ENCODE results near the gene KCNC4. TPM values are rescaled to one million over a fixed set of nuclear protein-coding genes. Genes with fewer than 3 reads are reported as not detected.

The KCNC4 gene
- total RNA-seq, 4 donors from 2014 or later = 4.4 to 12.0 (median 6.7) TPM

- ATAC-seq (ENCODE audit: low FRiP score) (no peak), DNase-seq (ENCODE audit: low spot score) (no peak)
- TF ChIP-seq CTCF (IDR thresholded peaks at IDR 0.05) = no peak
Measured at GRCh38 chr1:110237386-110238152, 27.5 kb downstream of the KCNC4 start.

GRCh38 chr1:110239441-110240430 lies 29.6 kb downstream of the KCNC4 start:
- ATAC-seq (ENCODE audit: low FRiP score) = no peak
- TF ChIP-seq CTCF (IDR thresholded peaks at IDR 0.05) = no peak
- no peak for DNase-seq (ENCODE audit: low spot score)

- ATAC-seq (ENCODE audit: low FRiP score) = no peak
- DNase-seq (ENCODE audit: low spot score) = no peak
- no peak for TF ChIP-seq CTCF (IDR thresholded peaks at IDR 0.05)
Measured at GRCh38 chr1:110240476-110241210, 30.5 kb downstream of the KCNC4 start.

GRCh38 chr1:110241516-110241915 lies 31.4 kb downstream of the KCNC4 start:
- no peak for TF ChIP-seq CTCF (IDR thresholded peaks at IDR 0.05)
- no peak for ATAC-seq (ENCODE audit: low FRiP score)
- no peak for DNase-seq (ENCODE audit: low spot score)

GRCh38 chr1:110242062-110242461 lies 31.9 kb downstream of the KCNC4 start:
- DNase-seq (ENCODE audit: low spot score) (no peak), ATAC-seq (ENCODE audit: low FRiP score) (no peak)
- no peak for TF ChIP-seq CTCF (IDR thresholded peaks at IDR 0.05)

GRCh38 chr1:110242731-110243130 lies 32.6 kb downstream of the KCNC4 start:
- TF ChIP-seq CTCF (IDR thresholded peaks at IDR 0.05) = no peak
- no peak for ATAC-seq (ENCODE audit: low FRiP score)
- DNase-seq (ENCODE audit: low spot score) = no peak

Measured in omental fat pad (tissue), 4 donors.